Heart left ventricle (tissue), 16 donors: ENCODE measurements around the gene PGP. TPM values are rescaled to one million over a fixed set of nuclear protein-coding genes. Genes with fewer than 3 reads are reported as not detected.

Experiments used
- ATAC-seq, 4 donors: fragments of 200-7000 bp; cut with Tn5 transposase; one replicate each; pipeline ENCODE4 v1.9.1; 2020 to 2022; ENCODE audit warnings: moderate library complexity in 4 of 4, mild to moderate bottlenecking in 3 of 4, moderate number of reproducible peaks in 1 of 4
- DNase-seq, 5 donors: peaks; one replicate each; pipeline ENCODE4 v3.0.0-alpha.2; 2020
- H3K27ac ChIP-seq, 12 donors: fragments of 200-600 bp; sonication (generic) in 4 of 12; one replicate each; pipeline versions ENCODE4 v1.5.0 to v1.8.0; 2016 to 2022; ENCODE audit warnings: mild to moderate bottlenecking in 2 of 12
- H3K27me3 ChIP-seq, 9 donors: fragments of 200-600 bp; sonication (generic) in 2 of 9; one replicate each; pipeline versions ENCODE4 v1.5.1 to v1.8.0; 2016 to 2022; ENCODE audit warnings: mild to moderate bottlenecking in 3 of 9
- H3K36me3 ChIP-seq, 9 donors: fragments of 200-600 bp; sonication (generic) in 2 of 9; one replicate each; pipeline versions ENCODE4 v1.5.0 to v1.8.0; 2018 to 2022; ENCODE audit warnings: mild to moderate bottlenecking in 2 of 9
- H3K4me1 ChIP-seq, 12 donors: fragments of 200-600 bp; sonication (generic) in 4 of 12; one replicate each; pipeline versions ENCODE4 v1.5.0 to v1.8.0; 2016 to 2022; ENCODE audit warnings: mild to moderate bottlenecking in 3 of 12
- H3K4me3 ChIP-seq, 12 donors: fragments of 200-600 bp; sonication (generic) in 4 of 12; one replicate each; pipeline versions ENCODE4 v1.5.0 to v1.8.0; 2017 to 2022; ENCODE audit warnings: mild to moderate bottlenecking in 9 of 12, moderate library complexity in 4 of 12
- H3K9me3 ChIP-seq, 12 donors: fragments of 200-600 bp; sonication (generic) in 4 of 12; one replicate each; pipeline versions ENCODE4 v1.5.0 to v1.8.0; 2016 to 2022; ENCODE audit warnings: mild to moderate bottlenecking in 1 of 12
- CTCF ChIP-seq, 12 donors: fragments of 200-600 bp; sonication (generic) in 4 of 12; IDR thresholded peaks; one replicate each; pipeline versions ENCODE4 v1.5.0 to v1.8.0; 2018 to 2022; ENCODE audit warnings: antibody characterized with exemption in 12 of 12, mild to moderate bottlenecking in 5 of 12
- POLR2A ChIP-seq, 2 donors: fragments of 450-650 bp; IDR thresholded peaks; one replicate each; pipeline ENCODE4 v1.6.1; 2017; ENCODE audit warnings: antibody characterized with exemption in 2 of 2, mild to moderate bottlenecking in 2 of 2, moderate library complexity in 2 of 2
- WGBS, 4 donors: extraction: QIAGEN DNeasy Blood & Tissue Kit in 2 of 4; methylation state at CpG; one replicate each; pipeline versions ENCODE4 v1.1.5 to v1.1.7; 2013 to 2018; 5-methylcytosine and 5-hydroxymethylcytosine counted together
- intact Hi-C, 10 donors: fragments of 100-400 bp; cut with DNase I; formaldehyde crosslinking; loops; one replicate each; pipeline versions ENCODE4 v1.11.1 to v1.14.2; 2022
- polyA plus RNA-seq, 2 donors: library from polyadenylated mRNA; stranded (reverse); fragments of 200-250 nt; gene quantifications; one replicate each; pipeline ENCODE4 v1.2.3, GENCODE V29; 2013
- total RNA-seq, 9 donors: library from RNA; depleted of rRNA in 2 of 9; stranded (reverse); fragments of >200 nt in 2 of 9; fragmentation: NEBNext Ultra II Directional in 3 of 9; extraction: Animal tissue kit (Norgen Biotek cat#: 25700) in 3 of 9; gene quantifications; one replicate each; pipeline versions ENCODE4 v1.1.0 to v1.2.4, GENCODE V29; 2016 to 2023
- donor health status: ischemic (EF 13 %, LVEDD 7.1; RV severe dilation, severe dysfunction).
- donor health status: healthy with polysubstance abuse.
- donor health status: DM: no; HTN: yes; CAD: no.
- donor health status: DM: no; HTN: no; CAD: no.
- donor health status: ischemic (EF 25% LVEDD 6.9; RV normal size, moderate dysfunction).
- donor health status: ischemic (EF 25% LVEDD 5.7; RV mildly dilated, moderate dysfunction).
- donor health status: healthy.
- donor health status: DM: yes; HTN: yes; CAD: no.
- donor health status: ischemic (EF 35%, LVEDD 5.7; RV mildly dilated, moderate dysfunction).
- donor health status: nonischemic (EF 11% LVEDD 7.7; RV severe dilation, severe dysfunction).
- donor health status: DM: yes; HTN: yes; CAD: no.
- donor health status: PGD.
- donor health status: ischemic (EF 29% LVEDD 5.4; RV normal size, mild dysfunction).
- donor health status: nonischemic (EF 23%, LVEDD 6.1; RV moderate dilation, normal function).

Gene PGP
- total and polyA plus RNA-seq, 11 donors = 19.6 to 44.0 (median 31.7) TPM

- WGBS, 4 donors = 88 to 90% (median 89%) methylated on average over 12 of the region's 12 CpGs
- Histone ChIP-seq H3K4me3 (no peak overlapping the region), H3K27me3 (no peaks in the 10 kb centered on the region), H3K36me3 (peaks cover 8 to 97% (median 90%) of the 10 kb centered on the region in 9 donors), H3K4me1 (peaks cover 0 to 8% (median 7%) of the 10 kb centered on the region in 12 donors), H3K9me3 (no peaks in the 10 kb centered on the region), H3K27ac (no peak overlapping the region)
- ATAC-seq (no peak), DNase-seq (peak in 1 of 5 donors; percentile 10)
- intact Hi-C loops = loop anchor here in 1 of 10 donors (10.0 kb wide), 1 partner anchor 102 kb away; the partner anchor contains the start of gene TRAF7
- TF ChIP-seq CTCF (IDR thresholded peaks at IDR 0.05) = no peak
- TF ChIP-seq POLR2A (IDR thresholded peaks at IDR 0.05) = no peak
These were observed 42.0 kb upstream of the PGP start for GRCh38 chr16:2256531-2257140.

- H3K9me3 ChIP-seq = no peaks in the 10 kb centered on the region
- H3K4me3 ChIP-seq = no peak overlapping the region
- intact Hi-C loops = loop anchor here in 3 of 10 donors (5.0 to 10.0 kb wide), 3 partner anchors 46 to 98 kb away; partner anchors contain the start of genes TRAF7 (in 2 of the 3) and MLST8 (in 1 of the 3)
- no peak for TF ChIP-seq POLR2A (IDR thresholded peaks at IDR 0.05)
- TF ChIP-seq CTCF (IDR thresholded peaks at IDR 0.05) = no peak
- WGBS, 4 donors = 84 to 91% (median 88%) methylated on average over 11 of the region's 11 CpGs
- H3K27me3 ChIP-seq = no peaks in the 10 kb centered on the region
- H3K36me3 ChIP-seq = peaks cover 8 to 66% (median 58%) of the 10 kb centered on the region in 9 donors
- H3K4me1 ChIP-seq = peaks cover 2 to 24% (median 16%) of the 10 kb centered on the region in 12 donors
- DNase-seq = peak in 1 of 5 donors; percentile 15
- no peak for ATAC-seq
- no peak overlapping the region for H3K27ac ChIP-seq
These were observed 38.7 kb upstream of the PGP start for GRCh38 chr16:2253293-2253692.

GRCh38 chr16:2252806-2253148, 38.1 kb upstream of the PGP start:
- peak overlapping the region in 2 of 12 donors; percentile 89 to 92 for H3K27ac ChIP-seq
- peaks cover 8 to 63% (median 53%) of the 10 kb centered on the region in 9 donors for H3K36me3 ChIP-seq
- DNase-seq (peak in 1 of 5 donors; percentile 10), ATAC-seq (no peak)
- WGBS, 4 donors = 93 to 97% (median 96%) methylated on average over 7 of the region's 7 CpGs
- no peaks in the 10 kb centered on the region for H3K9me3 ChIP-seq
- intact Hi-C loops = loop anchor here in 3 of 10 donors (5.0 to 10.0 kb wide), 3 partner anchors 45 to 98 kb away; partner anchors contain the start of genes TRAF7 (in 2 of the 3) and MLST8 (in 1 of the 3)
- no peak overlapping the region for H3K4me3 ChIP-seq
- no peaks in the 10 kb centered on the region for H3K27me3 ChIP-seq
- TF ChIP-seq POLR2A (IDR thresholded peaks at IDR 0.05) (no peak), CTCF (IDR thresholded peaks at IDR 0.05) (no peak)
- H3K4me1 ChIP-seq = peaks cover 2 to 24% (median 16%) of the 10 kb centered on the region in 12 donors

- Histone ChIP-seq H3K9me3 (no peaks in the 10 kb centered on the region), H3K27ac (peak within 1 kb of the TSS; percentile 88 to 97 (median 92)), H3K4me1 (peaks cover 2 to 24% (median 16%) of the 10 kb centered on the region in 12 donors), H3K27me3 (no peaks in the 10 kb centered on the region), H3K36me3 (peaks cover under 1 to 54% (median 46%) of the 10 kb centered on the region in 9 donors), H3K4me3 (peak within 1 kb of the TSS; percentile 63 to 99 (median 80))
- 1 to 11% (median 4%) methylated on average over 3 to 88 of the region's 88 CpGs for WGBS, 4 donors
- DNase-seq = peak; percentile 97 to 99 (median 97)
- intact Hi-C loops = loop anchor here in 3 of 10 donors (1.0 to 10.0 kb wide), 5 partner anchors 17 to 97 kb away; partner anchors contain the start of genes TRAF7 (in 3 of the 3), MLST8 (in 1 of the 3) and RNPS1 (in 1 of the 3)
- ATAC-seq = peak; percentile 97 to 99 (median 98)
- TF ChIP-seq CTCF (IDR thresholded peaks at IDR 0.05) (peak; percentile 60 to 96 (median 78)), POLR2A (IDR thresholded peaks at IDR 0.05) (peak; percentile 43 to 90)
These were observed 36.9 kb upstream of the PGP start, which contains the start of gene ECI1 for GRCh38 chr16:2251296-2252111. TSS of gene ECI1 (minus strand) at chr16:2251587. CDS start at chr16:2251566, 21 bp downstream.
